Type B pancreatic cell (in vitro differentiated cells): ENCODE measurements around the gene SPIB. TPM values are rescaled to one million over a fixed set of nuclear protein-coding genes. Genes with fewer than 3 reads are reported as not detected.
"Not testable (repeated sequence)": the region's sequence is repeated elsewhere in the genome, so short reads cannot be mapped to it uniquely, and the experiment has no call there.

Experiments
- DNase-seq: peaks from one replicate; pipeline ENCODE4 v3.0.0; 2021; ENCODE audit warnings: mixed read lengths; ENCODE audit not compliant: unreplicated experiment; ENCODE audit errors: extremely low spot score
- H3K27ac Mint-ChIP-seq: 2 replicates; pipeline ENCODE4 v1.8.0; 2021; ENCODE audit warnings: mild to moderate bottlenecking, mixed read lengths
- H3K27me3 Mint-ChIP-seq: 2 replicates; pipeline ENCODE4 v1.8.0; 2021; ENCODE audit warnings: mixed read lengths
- H3K36me3 Mint-ChIP-seq: 2 replicates; pipeline ENCODE4 v1.8.0; 2021; ENCODE audit warnings: mixed read lengths
- H3K4me1 Mint-ChIP-seq: one replicate; pipeline ENCODE4 v1.8.0; 2021; ENCODE audit warnings: mixed read lengths; ENCODE audit not compliant: unreplicated experiment
- H3K4me3 Mint-ChIP-seq: 2 replicates; pipeline ENCODE4 v1.8.0; 2021; ENCODE audit warnings: mild to moderate bottlenecking, mixed read lengths
- H3K9me3 Mint-ChIP-seq: 2 replicates; pipeline ENCODE4 v1.8.0; 2021; ENCODE audit warnings: mixed read lengths
- total RNA-seq: library from RNA; stranded (reverse); gene quantifications from 2 replicates; pipeline ENCODE4 v1.2.1, GENCODE V29; 2021; ENCODE audit warnings: low replicate concordance
- TF ChIP-seq, protein P1 (sequence below): fragments of 200-600 bp; sonication (generic); conservative IDR thresholded peaks from 2 replicates; pipeline ENCODE4 v1.5.0; 2021; ENCODE audit warnings: antibody characterized with exemption, mild to moderate bottlenecking

SPIB gene
- total RNA-seq, 1 donor from 2014 or later = 2.6 TPM

DNA sequence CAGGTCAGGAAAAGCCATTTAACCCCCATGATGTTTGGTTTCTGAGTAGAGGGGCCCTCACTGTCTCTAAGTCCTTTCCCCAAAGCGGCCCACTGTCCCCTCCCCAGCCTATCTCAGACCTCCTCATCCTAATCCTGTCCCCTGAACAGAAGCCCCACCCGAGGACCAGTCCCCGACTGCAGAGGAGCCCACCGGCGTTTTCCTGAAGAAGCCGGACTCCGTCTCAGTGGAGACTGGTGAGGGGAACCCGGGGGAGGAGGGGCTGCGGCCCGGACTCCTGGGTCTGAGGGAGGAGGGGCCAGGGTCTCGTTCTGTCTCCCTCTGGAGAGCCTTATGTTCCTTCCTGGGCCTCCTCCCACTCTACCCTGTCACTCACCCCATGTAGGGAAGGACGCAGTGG is 16.9 kb downstream of the SPIB start:
- no peak overlapping the region for H3K27ac Mint-ChIP-seq
- no peaks in the 10 kb centered on the region for H3K36me3 Mint-ChIP-seq
- peaks cover 55% of the 10 kb centered on the region for H3K27me3 Mint-ChIP-seq
- H3K4me3 Mint-ChIP-seq = no peak overlapping the region
- TF ChIP-seq, protein P1, sequence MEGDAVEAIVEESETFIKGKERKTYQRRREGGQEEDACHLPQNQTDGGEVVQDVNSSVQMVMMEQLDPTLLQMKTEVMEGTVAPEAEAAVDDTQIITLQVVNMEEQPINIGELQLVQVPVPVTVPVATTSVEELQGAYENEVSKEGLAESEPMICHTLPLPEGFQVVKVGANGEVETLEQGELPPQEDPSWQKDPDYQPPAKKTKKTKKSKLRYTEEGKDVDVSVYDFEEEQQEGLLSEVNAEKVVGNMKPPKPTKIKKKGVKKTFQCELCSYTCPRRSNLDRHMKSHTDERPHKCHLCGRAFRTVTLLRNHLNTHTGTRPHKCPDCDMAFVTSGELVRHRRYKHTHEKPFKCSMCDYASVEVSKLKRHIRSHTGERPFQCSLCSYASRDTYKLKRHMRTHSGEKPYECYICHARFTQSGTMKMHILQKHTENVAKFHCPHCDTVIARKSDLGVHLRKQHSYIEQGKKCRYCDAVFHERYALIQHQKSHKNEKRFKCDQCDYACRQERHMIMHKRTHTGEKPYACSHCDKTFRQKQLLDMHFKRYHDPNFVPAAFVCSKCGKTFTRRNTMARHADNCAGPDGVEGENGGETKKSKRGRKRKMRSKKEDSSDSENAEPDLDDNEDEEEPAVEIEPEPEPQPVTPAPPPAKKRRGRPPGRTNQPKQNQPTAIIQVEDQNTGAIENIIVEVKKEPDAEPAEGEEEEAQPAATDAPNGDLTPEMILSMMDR = no peak
- DNase-seq = no peak
- no peaks in the 10 kb centered on the region for H3K9me3 Mint-ChIP-seq
- H3K4me1 Mint-ChIP-seq = peaks cover 20% of the 10 kb centered on the region

DNA sequence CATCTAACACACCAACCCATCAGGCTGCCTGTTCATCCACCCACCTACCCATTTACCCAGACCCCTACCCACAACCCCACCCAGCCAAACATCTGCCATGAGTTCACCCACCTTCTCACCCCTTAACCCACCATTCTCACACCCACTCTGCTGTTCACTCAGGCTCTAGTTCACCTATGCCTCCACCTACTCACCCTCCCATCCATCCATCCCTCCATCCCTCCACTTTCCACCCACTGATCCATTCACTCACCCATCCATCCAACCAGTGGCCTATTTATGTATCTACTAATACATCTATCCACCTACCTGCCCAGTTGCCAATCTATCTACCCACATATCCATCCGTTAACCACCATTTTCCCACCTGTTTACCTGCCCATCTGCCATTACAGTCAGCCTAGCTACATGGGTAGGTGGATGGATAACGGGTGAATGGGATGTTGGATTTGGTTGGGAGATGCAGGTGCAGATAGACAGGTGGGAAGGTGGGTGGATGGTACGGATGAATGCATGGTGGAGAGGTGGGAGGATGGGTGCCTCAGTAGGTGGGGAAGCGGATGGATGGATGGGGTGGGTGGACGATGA is 19.2 kb downstream of the SPIB start:
- Mint-ChIP-seq H3K27ac (no peak overlapping the region), H3K9me3 (no peaks in the 10 kb centered on the region), H3K4me1 (peaks cover 9% of the 10 kb centered on the region), H3K4me3 (no peak overlapping the region), H3K36me3 (no peaks in the 10 kb centered on the region), H3K27me3 (peaks cover 48% of the 10 kb centered on the region)
- no peak for DNase-seq
- TF ChIP-seq, protein P1 = no peak

DNA sequence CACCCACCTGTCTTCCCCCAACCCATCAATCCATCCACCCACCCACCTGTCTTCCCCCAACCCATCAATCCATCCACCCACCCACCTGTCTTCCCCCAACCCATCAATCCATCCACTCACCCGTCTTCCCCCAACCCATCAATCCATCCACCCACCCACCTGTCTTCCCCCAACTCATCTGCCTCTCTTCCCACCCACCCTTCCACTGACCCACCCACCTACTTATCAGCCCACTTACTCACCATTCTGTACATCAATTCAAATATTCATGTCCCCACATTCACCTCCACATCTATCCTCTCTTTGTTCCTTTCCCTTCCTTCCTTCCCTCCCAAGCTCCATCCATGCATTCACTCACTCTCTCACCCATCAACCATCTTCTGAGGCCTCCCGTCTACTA is 20.4 kb downstream of the SPIB start:
- H3K9me3 Mint-ChIP-seq, H3K27ac Mint-ChIP-seq, H3K36me3 Mint-ChIP-seq, DNase-seq, H3K4me3 Mint-ChIP-seq, H3K4me1 Mint-ChIP-seq: not testable (repeated sequence)
- H3K27me3 Mint-ChIP-seq = peaks cover 45% of the 10 kb centered on the region

DNA sequence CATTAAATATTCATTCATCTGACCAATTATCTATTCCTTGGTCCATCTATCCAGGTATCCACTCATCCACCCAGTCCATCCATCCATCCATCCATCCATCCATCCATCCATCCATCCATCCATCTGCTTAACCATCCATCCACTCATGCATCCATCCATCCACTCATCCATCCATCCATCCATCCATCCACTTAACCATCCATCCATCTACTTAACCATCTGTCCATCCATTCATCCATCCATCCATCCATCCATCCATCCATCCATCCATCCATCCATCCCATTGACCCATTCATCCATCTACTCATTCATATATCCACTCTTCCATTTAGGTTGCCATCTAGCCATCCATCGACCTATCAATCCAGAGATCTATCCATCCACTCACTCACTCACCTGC is 25.3 kb downstream of the SPIB start:
- no peak for DNase-seq
- no peaks in the 10 kb centered on the region for H3K36me3 Mint-ChIP-seq
- no peak overlapping the region for H3K27ac Mint-ChIP-seq
- no peaks in the 10 kb centered on the region for H3K4me1 Mint-ChIP-seq
- H3K27me3 Mint-ChIP-seq = peaks cover 17% of the 10 kb centered on the region
- H3K9me3 Mint-ChIP-seq = no peaks in the 10 kb centered on the region
- H3K4me3 Mint-ChIP-seq = no peak overlapping the region
- TF ChIP-seq, protein P1 = no peak

DNA sequence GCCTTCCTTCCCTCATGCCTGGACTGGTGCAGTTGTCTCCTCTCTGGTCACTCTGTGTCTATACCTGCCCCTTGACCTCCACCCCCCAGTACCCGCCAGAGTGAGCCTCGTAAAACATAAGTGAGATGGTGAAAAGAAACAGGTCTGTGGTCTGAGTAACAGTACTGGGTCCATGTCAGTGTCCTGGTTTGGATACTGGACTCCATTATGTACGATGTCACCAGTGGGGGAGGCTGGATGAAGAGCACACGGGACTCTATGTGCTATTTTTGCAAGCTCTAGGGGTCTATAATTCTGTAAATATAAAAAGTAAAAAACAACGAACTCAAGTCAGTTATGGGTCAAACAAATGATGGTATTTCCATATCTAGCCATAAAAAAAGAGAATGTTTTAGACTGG is 28.3 kb downstream of the SPIB start:
- TF ChIP-seq, protein P1 = no peak
- H3K27ac Mint-ChIP-seq = no peak overlapping the region
- H3K27me3 Mint-ChIP-seq = peaks cover 7% of the 10 kb centered on the region
- H3K4me3 Mint-ChIP-seq = no peak overlapping the region
- no peaks in the 10 kb centered on the region for H3K4me1 Mint-ChIP-seq
- no peaks in the 10 kb centered on the region for H3K36me3 Mint-ChIP-seq
- DNase-seq = no peak
- H3K9me3 Mint-ChIP-seq = no peaks in the 10 kb centered on the region

DNA sequence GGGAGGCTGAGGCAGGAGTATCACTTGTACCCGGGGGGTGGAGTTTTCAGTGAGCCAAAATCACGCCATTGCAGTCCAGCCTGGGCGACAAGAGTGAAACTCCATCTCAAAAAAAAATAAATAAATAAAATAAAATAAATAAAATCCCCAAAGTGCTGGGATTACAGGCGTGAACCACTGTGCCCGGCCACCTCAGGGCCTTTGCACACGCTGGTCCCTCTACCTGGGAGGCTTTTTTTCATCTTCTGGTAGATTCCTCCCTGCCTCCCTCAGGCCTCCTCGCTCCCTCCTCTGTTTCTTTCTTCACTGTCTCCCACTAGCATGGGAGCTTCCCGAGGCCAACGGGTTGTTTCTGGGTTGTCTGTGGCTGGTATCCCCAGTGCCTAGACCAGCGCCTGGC is 29.0 kb downstream of the SPIB start:
- H3K4me3 Mint-ChIP-seq = no peak overlapping the region
- H3K4me1 Mint-ChIP-seq = no peaks in the 10 kb centered on the region
- H3K36me3 Mint-ChIP-seq = no peaks in the 10 kb centered on the region
- peaks cover 11% of the 10 kb centered on the region for H3K27me3 Mint-ChIP-seq
- no peaks in the 10 kb centered on the region for H3K9me3 Mint-ChIP-seq
- TF ChIP-seq, protein P1 = no peak
- H3K27ac Mint-ChIP-seq = no peak overlapping the region
- no peak for DNase-seq
